Fibroblast of peridontal ligament (primary cell): ENCODE results near the gene BICD1.
"Not testable (repeated sequence)": the region's sequence is repeated elsewhere in the genome, so short reads cannot be mapped to it uniquely, and the experiment has no call there.

ENCODE experiments used
- DNase-seq: peaks from one replicate; pipeline ENCODE4 v3.0.0-alpha.2; 2010; ENCODE audit errors: extremely low read depth

Gene BICD1

GRCh38 chr12:32248441-32249140, 141.9 kb downstream of the BICD1 start:
- DNase-seq: peak; percentile 22

- DNase-seq: no peak
Observed at GRCh38 chr12:32249777-32250176, 143.1 kb downstream of the BICD1 start.

- no peak for DNase-seq
Observed at GRCh38 chr12:32252199-32253073, 145.8 kb downstream of the BICD1 start.

- peak; percentile 20 for DNase-seq
Observed at GRCh38 chr12:32253154-32253790, 146.6 kb downstream of the BICD1 start.

- DNase-seq: no peak
Observed at GRCh38 chr12:32254260-32254956, 147.8 kb downstream of the BICD1 start.

GRCh38 chr12:32255588-32255987, 148.9 kb downstream of the BICD1 start:
- no peak for DNase-seq

- no peak for DNase-seq
Observed at GRCh38 chr12:32257695-32258496, 151.2 kb downstream of the BICD1 start.

GRCh38 chr12:32260696-32261095, 154.0 kb downstream of the BICD1 start:
- no peak for DNase-seq

GRCh38 chr12:32261638-32262037, 155.0 kb downstream of the BICD1 start:
- DNase-seq: no peak

- peak; percentile 46 for DNase-seq
Observed at GRCh38 chr12:32264961-32265360, 158.3 kb downstream of the BICD1 start.

- no peak for DNase-seq
Observed at GRCh38 chr12:32265456-32265855, 158.8 kb downstream of the BICD1 start.

- DNase-seq: no peak
Observed at GRCh38 chr12:32265951-32266350, 159.3 kb downstream of the BICD1 start.

- no peak for DNase-seq
Observed at GRCh38 chr12:32266756-32267155, 160.1 kb downstream of the BICD1 start.

- peak; percentile 45 for DNase-seq
Observed at GRCh38 chr12:32270818-32271710, 164.4 kb downstream of the BICD1 start.

GRCh38 chr12:32272465-32272864, 165.8 kb downstream of the BICD1 start:
- no peak for DNase-seq

GRCh38 chr12:32273063-32273522, 166.4 kb downstream of the BICD1 start:
- DNase-seq: peak; percentile 59

- no peak for DNase-seq
Observed at GRCh38 chr12:32273712-32274111, 167.1 kb downstream of the BICD1 start.

GRCh38 chr12:32274665-32275064, 168.0 kb downstream of the BICD1 start:
- no peak for DNase-seq

GRCh38 chr12:32275520-32275919, 168.9 kb downstream of the BICD1 start:
- DNase-seq: not testable (repeated sequence)

- DNase-seq: no peak
Observed at GRCh38 chr12:32277774-32278173, 171.1 kb downstream of the BICD1 start.
